HCEC 1CT (cell line): Measurements from ENCODE around the gene SPATA2.
"Not testable (repeated sequence)": the region's sequence is repeated elsewhere in the genome, so short reads cannot be mapped to it uniquely, and the experiment has no call there.

Experiments used
- DNase-seq: peaks from one replicate; pipeline ENCODE4 v3.0.0-alpha.2; 2017

SPATA2 gene

GRCh38 chr20:49901588-49901987 is 13.7 kb downstream of the SPATA2 start:
- no peak for DNase-seq

GRCh38 chr20:49899541-49900383 is 15.6 kb downstream of the SPATA2 start:
- DNase-seq: no peak

- DNase-seq: no peak
Measured at GRCh38 chr20:49896204-49896603, 19.1 kb downstream of the SPATA2 start.

DNA sequence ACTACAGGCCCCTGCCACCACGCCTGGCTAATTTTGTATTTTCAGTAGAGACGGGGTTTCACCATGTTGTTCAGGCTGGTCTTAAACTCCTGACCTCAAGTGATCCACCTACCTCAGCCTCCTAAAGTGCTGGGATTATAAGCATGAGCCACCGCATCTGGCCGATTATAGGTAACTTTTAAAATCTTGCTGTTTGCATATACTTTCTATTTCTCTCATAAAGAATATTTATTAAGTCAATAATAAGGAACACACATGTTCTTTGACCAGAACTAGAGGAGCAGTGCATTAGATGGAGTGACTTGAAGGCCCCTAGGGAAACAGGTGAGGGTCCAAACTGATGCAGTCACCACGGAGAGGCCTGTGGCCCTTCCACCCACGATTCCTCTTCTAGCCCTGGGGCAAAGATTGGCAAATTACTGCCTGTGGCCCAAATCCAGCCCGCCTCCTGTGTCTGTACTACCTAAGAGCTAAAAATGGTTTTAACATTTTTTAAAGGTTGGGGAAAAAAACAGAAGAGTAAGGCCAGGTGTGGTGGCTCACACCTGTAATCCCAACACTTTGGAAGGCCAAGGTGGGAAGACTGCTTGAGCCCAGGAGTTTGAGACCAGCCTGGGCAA is 19.7 kb downstream of the SPATA2 start:
- DNase-seq: not testable (repeated sequence)

GRCh38 chr20:49894073-49894470 is 21.3 kb downstream of the SPATA2 start:
- DNase-seq: no peak

DNA sequence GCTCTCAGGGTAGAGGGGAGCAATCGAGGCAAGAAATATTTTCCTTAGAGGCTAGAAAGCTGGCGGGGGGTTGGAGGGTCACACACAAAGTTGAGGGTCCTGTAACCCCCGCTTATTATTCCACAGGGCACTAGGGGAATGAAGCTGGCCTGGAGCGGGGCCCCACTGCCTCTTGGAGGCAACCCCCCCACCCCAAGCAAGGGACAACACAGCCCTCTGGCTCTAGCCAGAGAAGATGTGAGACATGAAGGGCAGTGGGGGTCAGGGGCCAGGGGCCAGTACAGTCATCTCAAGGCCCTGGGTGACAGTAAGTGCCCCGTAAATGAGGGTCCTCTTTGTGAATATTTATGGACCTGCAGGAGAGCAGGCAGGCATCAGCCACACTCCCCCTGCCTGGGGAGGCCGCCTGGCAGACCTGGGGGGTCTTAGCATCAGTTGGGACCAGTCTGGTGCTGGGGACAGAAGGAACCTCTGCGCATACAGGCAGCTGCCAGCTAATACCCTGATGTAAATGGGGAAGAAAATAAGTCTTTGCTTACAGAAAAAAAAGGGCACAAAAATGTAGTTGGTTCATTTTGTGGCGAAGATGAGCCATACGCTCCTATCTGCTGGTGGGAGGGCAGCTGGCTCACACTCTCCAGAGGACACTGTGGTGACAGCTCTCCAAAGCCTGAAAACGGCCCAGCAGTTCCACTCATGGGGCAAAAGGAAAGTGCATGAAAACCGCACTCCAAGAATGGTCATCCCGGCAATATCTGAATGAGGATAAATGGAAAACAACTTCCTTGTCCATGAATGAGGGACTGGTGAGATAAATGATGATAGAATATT is 21.9 kb downstream of the SPATA2 start:
- DNase-seq: no peak

DNA sequence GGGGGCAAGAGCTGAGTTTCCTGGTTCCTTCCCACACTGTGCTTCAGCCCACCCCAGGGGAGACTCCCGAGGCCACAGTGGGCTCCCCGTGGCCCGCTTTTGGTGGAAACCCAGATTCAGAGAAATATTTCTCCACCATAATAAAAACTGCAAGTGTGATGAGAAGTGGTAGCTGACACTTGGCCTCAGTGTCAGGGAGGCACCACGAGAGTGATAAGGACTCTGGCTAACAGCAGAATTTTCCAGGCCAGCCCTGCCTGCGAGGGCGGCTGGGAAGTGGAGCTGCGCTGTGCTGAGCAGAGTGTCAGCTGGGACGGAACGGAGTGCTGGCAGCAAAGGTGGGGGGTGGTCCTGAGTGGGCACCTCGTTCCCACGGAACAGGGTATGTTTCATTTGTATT is 22.5 kb downstream of the SPATA2 start:
- no peak for DNase-seq

DNA sequence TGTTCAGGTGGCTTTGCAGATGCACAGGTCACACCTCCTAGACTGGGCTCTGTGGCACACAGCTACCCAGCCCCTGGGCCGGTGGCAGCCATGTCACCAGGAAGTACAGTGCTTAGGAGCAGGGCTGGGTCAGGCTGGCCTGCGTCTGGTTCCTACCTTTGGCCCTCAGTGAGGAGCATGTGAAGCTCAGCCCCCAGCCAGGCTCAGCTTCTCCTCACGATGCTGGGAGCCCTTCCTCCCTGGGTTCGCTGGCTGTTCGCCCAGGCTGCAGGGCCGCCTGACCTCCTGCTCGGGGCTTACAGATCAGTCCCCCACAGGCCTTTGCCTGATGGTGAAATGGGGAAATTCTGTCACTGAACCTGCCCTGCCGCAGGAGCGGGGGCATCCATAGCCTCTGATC is 23.1 kb downstream of the SPATA2 start:
- DNase-seq: no peak

DNA sequence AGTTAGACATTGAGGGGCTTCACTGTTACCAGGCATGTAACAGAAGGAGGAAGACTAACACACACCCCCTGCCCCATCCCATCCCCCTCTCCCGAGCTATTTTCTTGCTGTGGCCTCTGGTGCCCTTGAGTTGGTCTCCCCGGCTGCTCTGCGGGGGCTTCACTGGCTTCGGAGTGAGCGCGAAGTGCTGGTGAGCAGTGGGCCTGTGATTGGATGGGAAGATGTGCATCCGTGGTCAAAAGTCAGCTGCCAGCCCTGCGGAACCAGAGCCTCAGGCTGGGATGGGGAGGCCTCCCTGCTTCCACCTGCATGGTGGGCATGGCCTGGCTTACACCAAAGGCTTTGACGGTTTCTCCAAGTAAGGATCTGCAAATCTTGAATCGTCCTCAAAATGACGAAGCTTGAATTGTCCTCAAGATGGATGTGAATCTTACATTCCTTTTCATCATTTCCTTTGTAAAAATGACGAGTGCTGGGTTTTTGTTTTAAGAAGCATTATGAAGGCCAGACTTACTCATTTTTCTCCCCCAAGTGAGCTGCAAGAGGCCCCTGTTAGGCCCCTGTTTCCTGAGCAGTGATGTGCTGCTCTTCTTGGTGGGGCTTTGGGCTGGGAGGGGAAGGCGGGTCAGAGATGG is 23.7 kb downstream of the SPATA2 start:
- no peak for DNase-seq

DNA sequence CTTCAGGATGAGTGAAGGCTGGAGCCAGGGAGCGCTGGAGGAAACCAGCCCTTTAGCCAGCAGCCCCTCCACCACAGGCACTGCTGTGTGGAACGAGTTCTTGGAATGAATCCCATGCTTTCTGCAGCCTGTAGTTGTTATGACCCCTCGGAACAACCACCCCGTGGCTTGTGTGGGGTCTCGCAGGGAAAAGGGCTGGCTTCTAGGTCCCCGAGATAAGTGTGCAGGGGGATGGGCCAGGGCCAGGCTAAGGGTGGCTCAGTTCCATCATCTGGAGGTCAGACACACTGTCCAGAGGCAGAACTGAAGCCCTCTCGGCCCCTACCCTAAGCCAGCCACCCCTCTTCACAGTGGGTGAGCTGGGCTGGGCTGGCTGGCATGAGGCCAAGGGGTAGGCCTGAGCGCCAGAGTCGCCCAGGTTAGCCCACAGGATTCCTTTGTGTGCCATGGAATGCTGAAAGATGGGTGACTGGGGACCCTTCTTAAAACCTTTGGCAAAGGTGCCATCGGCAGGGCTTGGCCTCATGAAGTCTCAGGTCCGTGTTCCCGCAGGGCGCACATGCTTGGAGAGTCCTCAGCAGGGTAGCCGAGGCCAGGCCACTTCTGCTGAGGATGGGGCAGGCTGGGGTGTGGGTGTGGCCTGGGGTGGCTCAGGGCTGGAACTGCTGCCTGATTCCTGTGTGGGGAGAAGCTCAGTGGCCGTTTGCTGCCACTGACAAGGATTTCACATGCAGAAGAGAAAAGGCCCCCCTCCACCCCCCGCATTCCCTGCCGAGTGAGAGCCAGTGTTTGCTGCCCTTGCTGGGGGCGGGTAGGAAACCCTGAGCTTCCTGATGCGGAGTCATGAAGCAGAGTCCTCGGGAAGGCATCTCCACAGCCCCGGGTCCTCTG is 24.6 kb downstream of the SPATA2 start:
- DNase-seq: no peak

DNA sequence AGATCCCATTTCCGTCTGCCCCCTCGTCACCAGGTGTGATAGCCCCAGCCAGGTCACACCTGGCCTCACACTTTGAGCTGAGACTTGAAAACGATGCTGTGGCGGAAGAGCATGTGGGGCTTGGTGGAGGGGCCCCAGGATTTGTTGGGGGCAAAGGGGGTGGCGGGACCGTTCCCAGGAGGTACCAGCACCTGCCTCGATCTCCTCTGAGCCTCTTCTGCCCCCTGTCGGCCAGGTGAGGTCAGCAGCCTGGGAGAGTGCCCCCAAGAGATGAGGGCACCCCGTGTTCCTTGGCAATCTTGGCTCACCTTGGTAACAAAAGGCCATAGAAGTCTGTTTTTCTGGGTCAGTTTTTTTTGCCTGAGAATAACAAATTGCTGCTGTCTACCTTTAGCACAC is 25.4 kb downstream of the SPATA2 start:
- no peak for DNase-seq

DNA sequence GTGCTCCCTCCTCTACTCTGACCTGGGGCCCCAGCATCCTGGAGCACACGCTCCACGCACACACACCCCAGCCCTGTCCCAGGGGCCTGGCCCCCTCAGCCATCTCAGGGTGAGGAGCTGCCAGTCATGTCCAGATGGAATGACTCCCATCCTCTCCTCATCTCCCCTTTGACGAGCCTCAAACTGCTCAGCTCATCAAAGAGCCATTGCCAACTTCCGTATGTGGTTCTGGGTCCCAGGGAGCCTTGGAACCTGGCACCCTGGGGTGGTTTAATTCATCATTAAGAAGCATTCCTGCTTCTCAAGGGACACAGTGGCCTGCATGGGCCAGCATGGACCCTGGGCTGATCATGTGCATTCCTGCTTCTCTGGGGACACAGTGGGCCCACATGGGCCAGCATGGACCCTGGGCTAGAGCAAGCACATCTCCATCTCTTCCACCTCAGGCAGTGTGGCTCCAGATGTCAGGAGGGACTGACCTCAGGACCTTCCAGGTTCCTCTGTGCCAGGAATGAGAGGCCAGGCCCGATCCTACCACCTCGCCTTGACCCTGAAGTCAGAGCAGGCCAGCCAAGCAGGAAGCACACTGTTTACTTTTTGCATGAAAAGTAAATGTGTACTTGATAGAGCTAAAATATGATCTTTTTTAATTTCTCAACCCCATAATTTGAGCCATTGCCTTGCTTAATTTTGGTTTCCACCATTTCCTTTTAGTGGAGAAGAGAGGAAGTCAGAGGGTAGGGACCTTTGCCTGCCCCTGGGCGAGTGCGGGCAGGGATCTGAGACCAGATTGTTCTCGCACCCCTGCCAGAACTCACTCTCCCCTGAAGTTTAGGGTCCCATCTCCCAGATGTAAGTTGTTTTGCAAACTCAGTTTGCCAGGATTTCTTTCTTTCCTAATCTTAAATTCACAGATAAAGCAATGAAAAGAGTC is 26.1 kb downstream of the SPATA2 start:
- DNase-seq: no peak

GRCh38 chr20:49888212-49889000 is 26.9 kb downstream of the SPATA2 start:
- peak; percentile 37 for DNase-seq

GRCh38 chr20:49887251-49888211 is 27.8 kb downstream of the SPATA2 start:
- DNase-seq: peak; percentile 15

- no peak for DNase-seq
Measured at GRCh38 chr20:49886571-49887213, 28.6 kb downstream of the SPATA2 start.

GRCh38 chr20:49885558-49886332 is 29.6 kb downstream of the SPATA2 start:
- no peak for DNase-seq

DNA sequence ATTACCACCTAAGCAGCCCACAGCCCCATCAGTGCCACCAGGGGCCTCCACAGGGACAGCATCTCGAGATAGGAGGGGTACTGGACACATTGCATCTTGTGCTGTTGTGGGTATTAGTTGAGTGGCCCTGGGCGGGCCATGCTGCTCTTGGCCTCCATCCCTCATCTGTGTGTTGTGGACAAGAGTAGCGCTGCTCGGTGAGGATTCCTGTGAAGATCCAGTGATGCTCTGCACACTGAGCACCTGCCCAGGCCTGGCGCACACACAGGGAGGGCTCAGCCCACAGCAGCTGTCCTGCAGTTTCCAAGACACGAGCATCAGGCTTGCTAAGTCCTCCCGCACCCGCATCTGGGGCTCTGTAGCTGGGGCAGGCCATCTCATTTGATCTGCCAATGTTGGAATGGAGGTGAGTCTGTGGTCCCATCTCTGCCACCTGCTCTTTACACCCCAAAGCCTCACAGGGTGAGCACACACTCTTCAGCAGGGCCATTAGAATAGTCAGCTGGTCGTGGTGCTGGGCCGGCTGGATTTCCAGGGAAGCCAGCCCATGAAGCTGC is 32.0 kb downstream of the SPATA2 start:
- DNase-seq: no peak
